Right lung (tissue), 5 donors: ENCODE measurements around the gene WRNIP1. TPM values are rescaled to one million over a fixed set of nuclear protein-coding genes. Genes with fewer than 3 reads are reported as not detected.

ENCODE experiments used
- DNase-seq, 2 donors: peaks; one replicate each; pipeline ENCODE4 v3.0.0-alpha.2; 2013
- polyA plus RNA-seq, 5 donors: library from polyadenylated mRNA; unstranded; fragments of 120-200 nt; gene quantifications; one replicate each; pipeline versions ENCODE4 v1.2.1 to v1.2.3, GENCODE V29; 2013; ENCODE audit warnings: inconsistent platforms in 1 of 5, low replicate concordance in 1 of 5; ENCODE audit not compliant: insufficient read length in 5 of 5, insufficient read depth in 1 of 5

Gene WRNIP1
- polyA plus RNA-seq, 5 donors: 47.7 to 53.5 (median 50.2) TPM

- no peak for DNase-seq
Observed at GRCh38 chr6:2834262-2834661, 69.1 kb downstream of the WRNIP1 start.

Other genes with a start within 250 kb of the WRNIP1 start
- 1 to 10 TPM in 4 of 5 donors, under 1 TPM in 1; 0.96 to 1.6 (median 1.5) TPM for gene MYLK4, start 14.5 kb upstream of the WRNIP1 start, polyA plus RNA-seq
- 10 to 100 TPM; 26.7 to 36.5 (median 27.6) TPM for gene SERPINB1, start 76.5 kb downstream of the WRNIP1 start, polyA plus RNA-seq
- gene SERPINB9, start 137.9 kb downstream of the WRNIP1 start, polyA plus RNA-seq: 10 to 100 TPM; 14.9 to 25.9 (median 20.6) TPM
- gene SERPINB6, start 206.2 kb downstream of the WRNIP1 start, polyA plus RNA-seq: 100 to 1,000 TPM; 110 to 128 (median 112) TPM
- gene NQO2, start 234.5 kb downstream of the WRNIP1 start, polyA plus RNA-seq: 10 to 100 TPM; 25.8 to 36.6 (median 29.5) TPM